ENCODE results near the gene PDLIM1.
A peak's percentile ranks its signal among the peaks of the same experiment; 100 is the strongest.

PDLIM1 gene

DNA sequence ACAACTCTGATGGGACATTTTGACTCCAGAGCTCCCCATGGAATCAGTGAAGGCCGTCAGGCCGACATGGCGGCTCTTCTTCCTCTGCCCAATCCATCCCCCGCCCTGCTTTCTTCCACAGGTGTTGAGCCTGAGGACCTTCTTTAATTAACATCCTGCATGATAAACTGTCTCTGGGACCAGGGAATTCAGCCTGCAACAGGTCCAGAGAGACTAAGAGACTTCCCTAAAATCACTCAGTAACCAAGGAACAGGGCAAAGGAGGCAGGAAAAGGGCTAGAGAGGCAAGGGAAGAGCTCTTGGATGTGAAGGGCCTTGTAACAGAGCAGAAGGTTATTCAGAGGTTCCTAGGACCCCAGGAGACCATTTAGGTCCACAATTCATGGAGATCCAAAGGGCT, 6.0 kb upstream of the PDLIM1 start:
- Histone ChIP-seq H3K27ac (ENCODE audit: low read length) (no peak overlapping the region), H3K9me2 (replicated peaks; ENCODE audit: insufficient read depth, low read length) (no peaks in the 10 kb centered on the region), H3K4me3 (ENCODE audit: low read length) (no peak overlapping the region), H3K79me2 (ENCODE audit: low read length) (no peaks in the 10 kb centered on the region), H3K4me1 (ENCODE audit: low read length) (peaks cover 57% of the 10 kb centered on the region), H3K9ac (ENCODE audit: low read length) (no peak overlapping the region), H4K20me1 (ENCODE audit: insufficient read depth, low read length) (no peaks in the 10 kb centered on the region), H3K4me2 (ENCODE audit: low read depth, low read length) (no peak overlapping the region; the same call in 1 of the 2 replicates), H3K36me3 (replicated peaks; ENCODE audit: insufficient read depth, low read length) (no peaks in the 10 kb centered on the region), H2AFZ (ENCODE audit: low read length) (no peak overlapping the region), H3K27me3 (replicated peaks; ENCODE audit: insufficient read depth, low read length) (no peaks in the 10 kb centered on the region), H3K9me3 (replicated peaks; ENCODE audit: insufficient read depth, low read length) (no peaks in the 10 kb centered on the region), H3F3A (ENCODE audit: insufficient read depth, low read length) (peaks cover 44% of the 10 kb centered on the region)
- TF ChIP-seq EZH2phosphoT487 (IDR thresholded peaks at IDR 0.05; ENCODE audit: low read length): no peak
- TF ChIP-seq, protein P1, sequence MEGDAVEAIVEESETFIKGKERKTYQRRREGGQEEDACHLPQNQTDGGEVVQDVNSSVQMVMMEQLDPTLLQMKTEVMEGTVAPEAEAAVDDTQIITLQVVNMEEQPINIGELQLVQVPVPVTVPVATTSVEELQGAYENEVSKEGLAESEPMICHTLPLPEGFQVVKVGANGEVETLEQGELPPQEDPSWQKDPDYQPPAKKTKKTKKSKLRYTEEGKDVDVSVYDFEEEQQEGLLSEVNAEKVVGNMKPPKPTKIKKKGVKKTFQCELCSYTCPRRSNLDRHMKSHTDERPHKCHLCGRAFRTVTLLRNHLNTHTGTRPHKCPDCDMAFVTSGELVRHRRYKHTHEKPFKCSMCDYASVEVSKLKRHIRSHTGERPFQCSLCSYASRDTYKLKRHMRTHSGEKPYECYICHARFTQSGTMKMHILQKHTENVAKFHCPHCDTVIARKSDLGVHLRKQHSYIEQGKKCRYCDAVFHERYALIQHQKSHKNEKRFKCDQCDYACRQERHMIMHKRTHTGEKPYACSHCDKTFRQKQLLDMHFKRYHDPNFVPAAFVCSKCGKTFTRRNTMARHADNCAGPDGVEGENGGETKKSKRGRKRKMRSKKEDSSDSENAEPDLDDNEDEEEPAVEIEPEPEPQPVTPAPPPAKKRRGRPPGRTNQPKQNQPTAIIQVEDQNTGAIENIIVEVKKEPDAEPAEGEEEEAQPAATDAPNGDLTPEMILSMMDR (IDR thresholded peaks at IDR 0.05; ENCODE audit: low read length): no peak
- TF ChIP-seq EZH2 (optimal IDR thresholded peaks at IDR 0.05; ENCODE audit: low read depth, low read length): no peak
- no peak for DNase-seq

DNA sequence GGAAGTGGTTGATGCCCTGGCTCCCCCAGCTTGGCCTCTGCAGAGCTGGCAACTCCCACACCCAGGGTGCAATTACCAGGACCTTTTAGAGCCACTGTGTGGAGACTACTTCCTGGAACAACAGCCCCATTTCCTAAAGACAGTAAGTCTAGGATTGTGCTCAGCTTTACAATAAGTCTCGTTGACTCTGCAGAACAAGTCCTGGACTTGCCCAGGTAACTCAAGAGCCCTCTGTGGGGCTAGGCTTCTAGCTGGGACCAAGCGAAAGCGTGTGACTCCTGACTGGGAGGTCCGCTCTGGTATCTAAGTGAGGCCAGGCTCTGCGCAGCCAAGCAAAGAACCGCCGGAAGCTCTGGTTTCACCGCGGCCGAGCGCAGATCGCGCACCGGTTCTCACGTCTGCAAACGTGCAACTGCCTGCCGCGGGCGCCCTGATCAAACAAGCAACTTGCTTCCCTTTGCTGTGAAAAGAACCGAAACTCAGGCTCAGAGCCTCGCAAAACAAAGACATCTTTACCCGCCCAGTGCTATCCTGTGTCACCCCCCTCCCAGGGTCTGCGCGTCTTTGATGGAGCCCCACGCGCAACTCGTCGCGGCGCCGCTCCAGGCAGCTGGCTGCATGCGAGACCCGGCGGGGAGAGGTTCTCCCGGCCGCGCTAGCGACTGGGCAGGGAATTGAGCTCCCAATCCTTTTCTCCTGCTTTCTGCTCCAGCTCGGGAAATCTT, 4.4 kb upstream of the PDLIM1 start:
- peak overlapping the region; percentile 84 for H2AFZ ChIP-seq (ENCODE audit: low read length)
- TF ChIP-seq EZH2phosphoT487 (IDR thresholded peaks at IDR 0.05; ENCODE audit: low read length) (no peak), EZH2 (optimal IDR thresholded peaks at IDR 0.05; ENCODE audit: low read depth, low read length) (no peak)
- TF ChIP-seq, protein P1 (IDR thresholded peaks at IDR 0.05; ENCODE audit: low read length): no peak

DNA sequence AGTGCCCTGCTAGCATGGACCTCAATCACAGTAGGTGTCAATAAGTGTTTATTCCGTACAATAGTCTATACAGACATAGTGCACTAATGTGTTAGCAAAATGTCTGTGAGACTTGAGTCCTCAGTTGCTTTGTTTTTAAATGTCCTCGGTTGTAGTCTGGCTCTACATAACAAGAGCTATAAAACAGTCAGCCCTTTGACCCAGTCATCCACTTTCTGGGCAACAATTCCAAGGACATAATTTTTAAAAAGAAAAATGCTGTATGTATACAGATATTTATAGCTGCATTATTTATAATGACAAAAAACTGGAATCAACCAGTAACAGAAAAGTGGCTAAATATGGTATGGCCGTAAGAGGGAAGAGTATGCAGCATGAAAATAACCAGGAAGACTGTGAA, 2.8 kb upstream of the PDLIM1 start:
- Histone ChIP-seq H3K4me3 (ENCODE audit: low read length) (peak overlapping the region; percentile 23; the same call in 1 of the 2 replicates), H3K9ac (ENCODE audit: low read length) (peak overlapping the region; percentile 42), H3K27me3 (replicated peaks; ENCODE audit: insufficient read depth, low read length) (no peaks in the 10 kb centered on the region), H4K20me1 (ENCODE audit: insufficient read depth, low read length) (no peaks in the 10 kb centered on the region), H3K4me2 (ENCODE audit: low read depth, low read length) (peak overlapping the region; percentile 70), H3K36me3 (replicated peaks; ENCODE audit: insufficient read depth, low read length) (no peaks in the 10 kb centered on the region), H3K79me2 (ENCODE audit: low read length) (peaks cover 18% of the 10 kb centered on the region), H3K9me3 (replicated peaks; ENCODE audit: insufficient read depth, low read length) (no peaks in the 10 kb centered on the region), H3K9me2 (replicated peaks; ENCODE audit: insufficient read depth, low read length) (no peaks in the 10 kb centered on the region), H3K4me1 (ENCODE audit: low read length) (peaks cover 76% of the 10 kb centered on the region), H3F3A (ENCODE audit: insufficient read depth, low read length) (peaks cover 48% of the 10 kb centered on the region), H2AFZ (ENCODE audit: low read length) (peak overlapping the region; percentile 7; the same call in 1 of the 2 replicates), H3K27ac (ENCODE audit: low read length) (peak overlapping the region; percentile 89)
- DNase-seq: no peak
- TF ChIP-seq, protein P1 (IDR thresholded peaks at IDR 0.05; ENCODE audit: low read length): no peak
- TF ChIP-seq EZH2phosphoT487 (IDR thresholded peaks at IDR 0.05; ENCODE audit: low read length) (no peak), EZH2 (optimal IDR thresholded peaks at IDR 0.05; ENCODE audit: low read depth, low read length) (no peak)

More for the DNA sequence above, 4.4 kb upstream of the PDLIM1 start:
- Histone ChIP-seq H3K36me3 (replicated peaks; ENCODE audit: insufficient read depth, low read length) (no peaks in the 10 kb centered on the region), H3F3A (ENCODE audit: insufficient read depth, low read length) (peaks cover 46% of the 10 kb centered on the region), H3K9ac (ENCODE audit: low read length) (peak overlapping the region; percentile 76), H3K27ac (ENCODE audit: low read length) (peak overlapping the region; percentile 89), H3K4me2 (ENCODE audit: low read depth, low read length) (peak overlapping the region; percentile 96), H3K9me2 (replicated peaks; ENCODE audit: insufficient read depth, low read length) (no peaks in the 10 kb centered on the region), H3K79me2 (ENCODE audit: low read length) (peaks cover 2% of the 10 kb centered on the region), H4K20me1 (ENCODE audit: insufficient read depth, low read length) (no peaks in the 10 kb centered on the region), H3K27me3 (replicated peaks; ENCODE audit: insufficient read depth, low read length) (no peaks in the 10 kb centered on the region), H3K4me3 (ENCODE audit: low read length) (peak overlapping the region; percentile 53), H3K4me1 (ENCODE audit: low read length) (peaks cover 64% of the 10 kb centered on the region), H3K9me3 (replicated peaks; ENCODE audit: insufficient read depth, low read length) (no peaks in the 10 kb centered on the region)
- DNase-seq: peak; percentile 94
